Muscle layer of colon (tissue), 2 donors: Measurements from ENCODE around the gene TET1.

Source experiments
- H3K27ac ChIP-seq: one replicate; pipeline ENCODE4 v1.7.0; 2013; ENCODE audit warnings: low read depth, mild to moderate bottlenecking, low read length, moderate library complexity
- H3K27me3 ChIP-seq, 2 donors: one replicate each; pipeline ENCODE4 v1.7.0; 2013; ENCODE audit warnings: low read length in 2 of 2, mild to moderate bottlenecking in 2 of 2; ENCODE audit not compliant: insufficient read depth in 2 of 2, control insufficient read depth in 1 of 2
- H3K36me3 ChIP-seq: one replicate; pipeline ENCODE4 v1.7.0; 2013; ENCODE audit warnings: mild to moderate bottlenecking, low read length; ENCODE audit not compliant: insufficient read depth
- H3K4me1 ChIP-seq: one replicate; pipeline ENCODE4 v1.7.0; 2013; ENCODE audit warnings: mild to moderate bottlenecking, low read length; ENCODE audit not compliant: insufficient read depth
- H3K4me3 ChIP-seq, 2 donors: one replicate each; pipeline ENCODE4 v1.7.0; 2013; ENCODE audit warnings: low read length in 2 of 2, low read depth in 1 of 2, mild to moderate bottlenecking in 1 of 2, moderate library complexity in 1 of 2
- H3K9ac ChIP-seq: one replicate; pipeline ENCODE4 v1.7.0; 2013; ENCODE audit warnings: low read length
- H3K9me3 ChIP-seq: one replicate; pipeline ENCODE4 v1.7.0; 2013; ENCODE audit warnings: mild to moderate bottlenecking, low read length
- donor health status: abdominal sarcoma.
- donor health status: Adenocarcinoma of cecum.

The TET1 gene

DNA sequence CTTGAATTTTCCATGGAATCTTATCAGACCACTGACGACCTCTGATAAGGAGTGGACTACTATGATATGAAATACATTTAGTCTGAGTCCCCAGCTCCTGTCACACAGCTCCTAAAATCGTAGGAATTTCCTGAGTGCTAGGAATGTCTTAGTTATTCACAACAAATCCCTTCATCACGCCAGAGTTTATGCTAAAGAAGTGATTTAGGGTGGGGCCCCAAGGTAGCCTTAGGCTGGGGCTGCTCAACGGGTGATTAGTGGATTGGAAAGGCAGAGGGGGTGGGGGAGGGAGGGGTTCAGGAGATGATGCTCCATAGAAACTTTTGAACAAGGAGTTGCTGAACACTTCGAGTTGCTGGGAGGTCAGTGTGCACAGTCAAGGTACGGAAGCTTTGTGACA lies 7.0 kb upstream of the TET1 start:
- H3K4me3 ChIP-seq = no peak overlapping the region
- no peaks in the 10 kb centered on the region for H3K36me3 ChIP-seq
- H3K9ac ChIP-seq = no peak overlapping the region
- no peaks in the 10 kb centered on the region for H3K4me1 ChIP-seq
- no peak overlapping the region for H3K27ac ChIP-seq
- no peaks in the 10 kb centered on the region for H3K9me3 ChIP-seq
- no peaks in the 10 kb centered on the region for H3K27me3 ChIP-seq

DNA sequence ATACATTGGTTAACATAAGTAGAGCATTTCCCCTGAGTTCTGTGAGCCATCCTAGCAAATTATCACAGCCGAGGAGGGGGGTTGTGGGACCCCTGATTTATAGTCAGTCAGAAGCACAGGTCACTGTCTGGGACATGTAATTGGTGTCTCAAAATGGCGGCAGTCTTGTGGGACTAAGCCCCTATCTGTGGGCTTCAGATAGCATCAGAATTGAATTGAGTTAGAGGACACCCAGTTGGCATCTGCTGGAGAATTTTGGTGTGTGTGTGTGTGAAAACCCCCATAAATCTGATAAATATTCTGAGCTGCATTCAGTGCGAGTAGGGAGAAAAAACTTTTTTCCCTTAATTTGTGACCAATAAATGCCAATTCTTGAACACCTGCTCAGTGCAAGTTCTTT lies 6.5 kb upstream of the TET1 start:
- no peaks in the 10 kb centered on the region for H3K27me3 ChIP-seq

DNA sequence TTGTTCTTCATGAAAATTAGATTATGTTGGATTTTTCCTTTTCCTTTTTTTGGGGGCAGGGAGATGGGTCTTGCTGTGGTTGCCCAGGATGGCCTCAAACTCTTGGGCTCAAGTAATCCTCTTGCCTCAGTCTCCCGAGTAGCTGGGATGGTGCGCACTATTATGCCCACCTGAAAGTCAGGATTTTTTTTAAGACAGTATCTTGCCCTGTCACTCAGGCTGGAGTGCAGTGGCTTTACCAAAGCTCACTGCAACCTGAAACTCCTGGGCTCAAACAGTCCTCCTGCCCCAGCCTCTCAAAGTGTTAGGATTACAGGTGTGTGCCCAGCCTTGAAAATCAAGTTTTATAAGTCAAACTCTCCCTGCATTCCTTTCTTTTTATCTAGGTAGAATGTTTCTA lies 1.7 kb upstream of the TET1 start:
- H3K36me3 ChIP-seq = no peaks in the 10 kb centered on the region
- no peak overlapping the region for H3K4me3 ChIP-seq
- no peaks in the 10 kb centered on the region for H3K9me3 ChIP-seq
- H3K27me3 ChIP-seq = peaks cover 0 to 10% of the 10 kb centered on the region in 2 donors
- no peak overlapping the region for H3K9ac ChIP-seq
- H3K27ac ChIP-seq = no peak overlapping the region
- H3K4me1 ChIP-seq = peaks cover 5% of the 10 kb centered on the region

More for the DNA sequence above, 6.5 kb upstream of the TET1 start:
- Histone ChIP-seq H3K27ac (no peak overlapping the region), H3K4me1 (no peaks in the 10 kb centered on the region), H3K9me3 (no peaks in the 10 kb centered on the region), H3K9ac (no peak overlapping the region), H3K36me3 (no peaks in the 10 kb centered on the region), H3K4me3 (no peak overlapping the region)

DNA sequence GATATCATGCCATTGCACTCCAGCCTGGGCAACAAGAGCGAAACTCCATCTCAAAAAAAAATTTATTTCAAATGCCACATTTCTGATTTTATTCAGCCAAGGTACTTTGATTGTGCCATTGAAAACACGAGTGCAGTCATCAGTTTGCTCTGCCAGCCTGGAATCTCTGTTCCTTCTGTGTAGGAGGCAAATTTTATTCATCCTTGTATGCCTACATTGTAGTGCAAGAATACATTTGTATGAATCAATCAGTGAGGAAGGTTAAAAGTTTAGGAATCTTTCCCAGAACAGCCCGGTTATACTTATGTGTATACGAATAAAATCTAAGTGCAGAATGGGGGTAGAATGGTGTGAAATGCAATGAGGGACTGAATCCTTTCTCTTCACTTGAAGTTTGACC lies 886 bp upstream of the TET1 start:
- Histone ChIP-seq H3K4me3 (no peak overlapping the region), H3K36me3 (no peaks in the 10 kb centered on the region), H3K9me3 (no peaks in the 10 kb centered on the region), H3K4me1 (peaks cover 5% of the 10 kb centered on the region), H3K9ac (no peak overlapping the region), H3K27ac (no peak overlapping the region), H3K27me3 (peaks cover 0 to 10% of the 10 kb centered on the region in 2 donors)

DNA sequence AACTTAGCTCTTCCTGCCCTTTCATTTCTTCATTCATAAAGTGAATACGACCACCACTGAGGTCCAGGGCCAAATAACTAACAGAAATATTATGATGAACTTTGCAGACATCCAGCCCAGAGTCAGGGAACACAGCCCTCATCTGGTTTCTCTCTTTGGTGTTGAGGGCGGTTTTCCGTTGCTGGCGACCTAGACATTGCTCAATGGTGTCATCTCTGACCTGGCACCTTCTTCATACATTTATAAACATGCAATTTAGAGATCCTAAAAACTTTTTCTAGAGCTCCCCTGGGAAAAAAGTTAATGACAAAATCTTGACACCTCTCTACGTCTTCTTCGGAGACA lies 324 bp upstream of the TET1 start:
- Histone ChIP-seq H3K27me3 (peaks cover 0 to 10% of the 10 kb centered on the region in 2 donors), H3K9me3 (no peaks in the 10 kb centered on the region), H3K36me3 (no peaks in the 10 kb centered on the region), H3K27ac (peak overlapping the region; percentile 61), H3K4me3 (peak overlapping the region; percentile 84 to 89), H3K4me1 (peaks cover 5% of the 10 kb centered on the region), H3K9ac (no peak overlapping the region)

DNA sequence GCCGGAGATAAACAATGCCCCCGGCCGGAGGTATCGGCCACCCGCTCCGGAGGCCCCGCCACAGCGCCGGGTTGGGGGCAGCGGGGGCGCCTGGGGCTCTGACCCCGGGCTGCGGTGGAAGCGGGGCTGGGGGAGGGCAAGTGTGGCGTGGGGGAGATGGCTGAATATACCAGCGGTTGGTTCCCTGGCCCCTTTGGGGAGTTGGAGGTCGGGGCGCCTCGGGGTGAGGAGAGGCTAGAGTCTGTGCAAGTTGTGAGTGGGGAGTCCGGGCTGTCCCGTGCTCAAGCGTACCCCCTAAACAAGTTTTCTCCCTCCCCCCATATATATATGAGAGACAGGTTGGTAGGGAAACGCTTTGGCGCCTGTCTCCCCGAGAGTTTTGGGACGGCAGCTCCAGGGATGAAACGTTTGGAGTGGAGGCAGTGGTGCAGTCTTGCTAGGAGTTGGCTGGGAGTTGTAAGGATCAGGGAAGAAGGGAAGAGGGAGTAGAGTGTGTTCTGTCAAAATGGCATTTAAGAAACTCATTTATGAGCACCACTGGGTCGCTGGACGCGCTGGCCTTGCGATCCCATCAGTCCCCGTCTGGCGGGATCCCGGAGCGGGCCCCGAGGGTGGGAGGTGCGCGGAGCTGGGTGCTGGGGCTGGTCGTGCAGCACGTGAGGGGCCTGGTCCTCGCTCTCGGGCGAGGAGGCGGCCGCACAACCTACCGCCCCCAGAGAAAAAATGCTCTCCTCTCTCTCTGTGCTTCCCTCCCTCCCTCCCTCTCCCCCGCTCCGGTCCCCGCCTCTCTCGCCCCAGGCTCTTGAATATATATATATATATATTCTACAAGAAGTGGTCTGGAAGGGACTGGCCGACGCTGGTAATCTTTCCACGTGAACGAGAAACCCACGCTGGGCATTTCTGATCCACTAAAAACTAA lies 1.1 kb downstream of the TET1 start:
- Histone ChIP-seq H3K36me3 (no peaks in the 10 kb centered on the region), H3K9ac (no peak overlapping the region), H3K27ac (peak overlapping the region; percentile 61), H3K4me3 (peak overlapping the region; percentile 84 to 89), H3K4me1 (peaks cover 5% of the 10 kb centered on the region), H3K27me3 (peaks cover 0 to 10% of the 10 kb centered on the region in 2 donors), H3K9me3 (no peaks in the 10 kb centered on the region)

DNA sequence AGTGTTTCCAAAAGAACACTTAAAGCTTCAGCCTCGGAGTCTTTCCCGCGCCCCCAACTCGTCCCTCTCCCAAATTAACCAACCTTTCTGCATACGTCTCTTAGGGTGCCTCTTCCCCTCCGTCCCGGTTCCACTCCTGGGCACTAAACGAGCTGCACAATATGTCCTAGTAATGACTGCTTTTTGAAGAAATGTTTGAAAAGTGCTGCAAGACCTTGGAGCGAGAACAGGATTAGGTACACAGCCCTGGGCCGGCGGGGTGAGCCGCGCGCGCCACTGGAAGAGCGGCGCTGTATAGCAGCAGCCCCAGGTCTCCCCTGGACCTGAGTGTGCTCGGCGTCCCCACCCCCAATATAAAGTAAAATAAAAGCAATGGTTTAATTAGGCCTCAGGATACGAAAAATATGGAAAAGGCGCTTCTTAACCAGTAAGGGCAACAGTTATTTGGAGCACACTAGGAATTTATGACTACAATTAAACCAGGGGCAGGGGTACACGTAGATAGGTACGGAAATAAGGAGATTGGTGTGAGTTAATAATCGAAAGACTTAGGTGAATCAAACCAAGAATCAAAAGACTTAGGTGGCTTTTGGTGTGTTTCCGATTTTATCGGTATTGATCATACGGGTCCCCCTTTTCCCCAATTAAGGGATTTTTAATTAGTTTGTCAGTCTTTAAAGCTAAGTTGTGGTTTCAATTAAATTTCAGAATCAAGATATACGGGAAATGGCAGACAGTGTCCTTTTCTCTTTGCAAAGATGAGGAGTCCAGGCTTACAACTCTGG lies 1.9 kb downstream of the TET1 start:
- H3K27ac ChIP-seq = no peak overlapping the region
- peaks cover 0 to 10% of the 10 kb centered on the region in 2 donors for H3K27me3 ChIP-seq
- no peaks in the 10 kb centered on the region for H3K9me3 ChIP-seq
- no peaks in the 10 kb centered on the region for H3K36me3 ChIP-seq
- H3K4me3 ChIP-seq = peak overlapping the region; percentile 50 to 84
- H3K4me1 ChIP-seq = peaks cover 5% of the 10 kb centered on the region
- peak overlapping the region; percentile 4 for H3K9ac ChIP-seq

DNA sequence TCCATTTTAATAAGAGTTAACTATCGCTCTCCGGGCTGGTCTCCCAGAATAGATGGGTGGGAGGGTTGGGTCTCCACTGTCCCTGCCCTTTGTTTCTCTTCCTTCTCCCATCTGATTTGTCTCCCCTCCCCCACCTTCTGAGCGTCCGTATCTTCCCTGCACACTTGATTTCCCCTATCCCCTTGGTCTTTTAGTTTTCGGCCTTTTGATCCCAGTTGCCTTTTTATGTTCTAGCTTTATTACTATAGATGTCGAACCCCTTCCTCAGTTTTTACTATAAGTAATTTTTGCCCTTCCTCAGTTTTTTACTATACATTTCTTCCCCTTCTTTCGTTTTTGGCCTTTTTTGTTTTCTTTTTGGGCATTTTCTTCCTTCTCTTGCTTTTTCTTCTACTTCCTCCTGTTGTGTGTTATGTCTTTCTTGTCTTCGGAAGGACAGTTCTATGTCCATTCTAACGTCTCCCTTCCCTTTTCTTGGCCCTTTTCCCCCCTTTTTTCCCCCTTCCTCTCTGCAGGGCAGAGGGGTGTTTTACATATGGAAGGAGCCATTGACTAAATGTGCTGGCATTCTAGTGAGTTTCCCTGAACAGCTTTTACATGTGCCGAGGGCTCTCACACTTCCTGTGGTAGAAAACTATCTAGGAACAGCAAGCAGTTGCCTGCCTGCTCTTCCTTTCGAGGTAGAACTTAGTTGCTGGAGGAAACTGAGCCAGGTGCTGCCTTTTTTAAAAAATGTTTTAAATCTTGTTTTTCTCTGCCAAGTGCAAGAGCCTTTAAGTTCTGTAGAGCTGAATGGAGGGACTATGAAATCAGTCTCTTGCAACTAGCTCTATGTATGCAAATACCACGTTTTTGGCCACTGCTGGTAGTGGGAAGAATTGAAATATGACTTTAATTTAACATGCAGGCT lies 2.8 kb downstream of the TET1 start:
- Histone ChIP-seq H3K9ac (no peak overlapping the region), H3K27ac (no peak overlapping the region), H3K36me3 (no peaks in the 10 kb centered on the region), H3K27me3 (peaks cover 0 to 10% of the 10 kb centered on the region in 2 donors), H3K4me3 (peak overlapping the region in 1 of 2 donors; percentile 9), H3K4me1 (peaks cover 5% of the 10 kb centered on the region), H3K9me3 (no peaks in the 10 kb centered on the region)

DNA sequence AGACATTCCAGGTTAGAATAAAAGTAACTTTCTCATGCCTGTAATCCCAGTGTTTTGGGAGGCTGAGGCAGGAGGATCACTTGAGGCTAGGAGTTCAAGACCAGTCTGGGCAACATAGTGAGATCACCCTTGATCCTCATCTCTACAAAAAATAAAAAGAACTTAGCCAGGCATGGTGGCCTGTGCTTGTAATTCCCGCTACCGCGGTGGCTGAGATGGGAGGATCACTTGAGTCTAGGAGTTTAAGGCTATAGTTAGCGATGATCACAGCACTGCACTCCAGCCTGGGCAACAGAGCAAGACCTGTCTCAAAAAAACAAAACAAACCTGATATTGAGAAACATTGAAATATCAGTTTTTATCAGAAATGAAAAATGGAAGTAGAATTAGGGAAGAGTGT lies 4.6 kb downstream of the TET1 start:
- Histone ChIP-seq H3K9me3 (no peaks in the 10 kb centered on the region), H3K9ac (no peak overlapping the region), H3K4me1 (peaks cover 5% of the 10 kb centered on the region), H3K27ac (no peak overlapping the region), H3K4me3 (no peak overlapping the region), H3K36me3 (no peaks in the 10 kb centered on the region), H3K27me3 (peaks cover 0 to 10% of the 10 kb centered on the region in 2 donors)

DNA sequence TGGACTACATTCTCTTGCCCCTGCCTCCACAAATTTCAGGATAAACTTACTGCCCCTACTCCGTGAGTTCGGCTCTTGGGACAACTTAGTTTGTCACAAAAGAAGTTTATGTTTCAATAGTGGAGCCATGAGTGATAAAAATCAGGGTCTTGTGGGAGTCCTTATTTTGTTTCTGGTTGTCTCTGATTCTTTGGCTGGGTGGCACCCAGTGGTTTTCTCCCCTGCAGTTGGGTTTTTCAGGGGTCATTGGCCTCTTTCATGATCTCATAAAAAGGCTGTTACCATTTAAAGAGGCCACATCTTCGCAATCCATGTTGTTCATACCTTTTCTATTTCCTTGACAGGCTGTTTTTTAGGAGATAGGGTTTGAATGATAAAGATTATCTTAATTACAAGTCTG lies 5.5 kb downstream of the TET1 start:
- no peak overlapping the region for H3K4me3 ChIP-seq
- no peak overlapping the region for H3K27ac ChIP-seq
- H3K9me3 ChIP-seq = no peaks in the 10 kb centered on the region
- H3K9ac ChIP-seq = no peak overlapping the region
- H3K36me3 ChIP-seq = no peaks in the 10 kb centered on the region
- peaks cover 5% of the 10 kb centered on the region for H3K4me1 ChIP-seq
- H3K27me3 ChIP-seq = peaks cover 0 to 5% of the 10 kb centered on the region in 2 donors

DNA sequence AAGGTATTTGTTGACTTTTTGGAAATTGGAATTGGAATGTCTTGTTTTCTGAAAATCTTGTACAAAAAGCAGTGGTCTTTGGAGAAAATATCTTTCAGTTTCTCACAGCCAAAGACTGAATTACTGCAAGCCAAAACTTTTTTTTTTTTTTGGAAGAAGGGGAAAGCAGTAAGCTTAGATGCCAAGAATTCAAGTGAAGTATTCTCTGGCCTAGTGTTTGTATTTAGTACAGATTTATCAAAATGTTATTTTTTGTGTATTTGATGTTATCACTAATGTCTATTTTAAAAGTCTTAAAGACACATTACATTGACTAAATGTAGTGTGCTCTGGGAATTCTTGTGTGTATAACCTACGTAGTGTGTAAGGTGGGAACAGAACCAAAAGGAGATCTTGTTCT lies 6.2 kb downstream of the TET1 start:
- no peaks in the 10 kb centered on the region for H3K36me3 ChIP-seq
- H3K9me3 ChIP-seq = no peaks in the 10 kb centered on the region
- H3K27me3 ChIP-seq = no peaks in the 10 kb centered on the region
- no peak overlapping the region for H3K9ac ChIP-seq
- no peak overlapping the region for H3K4me3 ChIP-seq
- H3K27ac ChIP-seq = no peak overlapping the region
- H3K4me1 ChIP-seq = peaks cover 5% of the 10 kb centered on the region
